Activated T-helper 1 cell treated with anti-CD3 and anti-CD28 coated beads, Interleukin-12 subunit alpha, Interleukin-12 subunit beta, Interleukin-2, Interleukin-4 antibody, amounts not matched to agents 30 ng/mL and 10 ng/mL and 1 ng/mL, durations not matched to agents 14 hours and 24 hours and 36 hours (primary cell): ENCODE measurements around the gene GJB4. TPM values are rescaled to one million over a fixed set of nuclear protein-coding genes. Genes with fewer than 3 reads are reported as not detected.
"Not testable (repeated sequence)": the region's sequence is repeated elsewhere in the genome, so short reads cannot be mapped to it uniquely, and the experiment has no call there.

Source experiments
- DNase-seq: peaks from one replicate; pipeline ENCODE4 v3.0.0; 2021; ENCODE audit warnings: low spot score
- H3K27ac Mint-ChIP-seq: one replicate; pipeline ENCODE4 v1.8.0; 2021; ENCODE audit warnings: mild to moderate bottlenecking, mixed read lengths
- H3K27me3 Mint-ChIP-seq: one replicate; pipeline ENCODE4 v1.8.0; 2022; ENCODE audit warnings: mild to moderate bottlenecking, moderate library complexity, mixed read lengths; ENCODE audit not compliant: insufficient read depth
- H3K36me3 Mint-ChIP-seq: one replicate; pipeline ENCODE4 v1.8.0; 2021; ENCODE audit warnings: low read depth, mixed read lengths
- H3K4me1 Mint-ChIP-seq: one replicate; pipeline ENCODE4 v1.8.0; 2021; ENCODE audit warnings: low read depth, mixed read lengths
- H3K4me3 Mint-ChIP-seq: one replicate; pipeline ENCODE4 v1.8.0; 2021; ENCODE audit warnings: mild to moderate bottlenecking, moderate library complexity, mixed read lengths
- H3K9me3 Mint-ChIP-seq: one replicate; pipeline ENCODE4 v1.8.0; 2021; ENCODE audit warnings: mixed read lengths
- intact Hi-C: fragments of 100-400 bp; cut with micrococcal nuclease; formaldehyde crosslinking; loops from one replicate; pipeline ENCODE4 v1.15.1; 2024
- total RNA-seq: library from RNA; stranded (reverse); gene quantifications from 2 replicates; pipeline ENCODE4 v1.2.3, GENCODE V29; 2022

The GJB4 gene
- total RNA-seq, 1 donor from 2014 or later = not detected

DNA sequence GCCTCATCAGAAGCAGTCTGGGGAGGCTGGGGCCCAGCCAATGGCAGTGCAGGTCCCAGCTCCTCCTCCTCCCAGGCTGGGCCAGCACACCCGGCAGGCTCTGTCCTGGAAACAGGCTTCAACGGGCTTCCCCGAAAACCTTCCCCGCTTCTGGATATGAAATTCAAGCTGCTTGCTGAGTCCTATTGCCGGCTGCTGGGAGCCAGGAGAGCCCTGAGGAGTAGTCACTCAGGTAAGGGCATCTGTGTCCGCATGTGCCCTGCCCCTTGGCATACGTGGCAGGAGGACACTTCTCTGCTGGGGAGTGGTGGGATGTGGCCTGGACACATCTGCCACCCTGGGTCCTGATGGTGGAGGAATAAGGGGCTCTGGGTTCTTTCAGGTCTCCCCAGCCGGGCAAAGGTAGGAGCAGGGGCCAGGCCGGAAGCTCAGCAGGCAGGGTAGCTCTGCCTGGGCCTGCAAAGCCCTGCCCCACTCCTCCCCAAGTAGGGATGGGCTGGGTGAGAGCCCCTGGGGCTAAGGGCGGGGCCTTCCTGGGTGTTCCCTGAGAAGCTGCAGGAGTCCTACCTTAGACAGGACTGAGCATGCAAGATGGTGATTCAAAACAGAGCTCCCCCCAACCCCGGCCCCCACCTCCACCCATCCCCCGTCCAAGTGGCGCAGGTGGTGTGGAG, 4.4 kb upstream of the GJB4 start, which contains the start of gene GJB5:
GJB5 (plus strand) TSS at position 84 of the 674 bp plus-strand sequence. CDS start 2,284 bp downstream, outside the sequence.
- no peak within 1 kb of the TSS for H3K27ac Mint-ChIP-seq

DNA sequence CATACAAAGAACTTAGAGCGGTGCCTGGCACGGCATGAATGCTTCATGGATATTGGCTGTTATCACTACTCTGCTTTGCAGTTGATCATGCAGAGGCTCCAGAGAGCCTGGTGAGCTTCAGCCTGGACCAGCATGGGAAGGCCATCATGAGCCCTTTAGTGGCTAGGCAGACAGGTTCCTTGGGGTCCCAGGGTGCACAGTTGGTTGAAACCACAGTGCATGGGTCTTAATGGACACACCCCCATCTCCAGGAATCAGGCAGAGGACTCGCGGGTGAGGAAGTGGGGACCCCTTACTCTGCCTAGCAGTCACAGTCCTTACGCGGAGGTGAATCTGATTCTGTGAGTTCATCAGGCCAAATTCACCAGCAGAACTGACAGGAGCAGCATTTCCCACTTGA, 3.6 kb upstream of the GJB4 start:
- no peak overlapping the region for H3K4me3 Mint-ChIP-seq
- intact Hi-C loops = no loop called here
- H3K36me3 Mint-ChIP-seq = no peaks in the 10 kb centered on the region
- no peak overlapping the region for H3K27ac Mint-ChIP-seq
- no peaks in the 10 kb centered on the region for H3K4me1 Mint-ChIP-seq
- no peak for DNase-seq
- no peaks in the 10 kb centered on the region for H3K9me3 Mint-ChIP-seq
- H3K27me3 Mint-ChIP-seq = peaks cover 7% of the 10 kb centered on the region

More for the DNA sequence above, 4.4 kb upstream of the GJB4 start, which contains the start of gene GJB5:
- H3K4me1 Mint-ChIP-seq = no peaks in the 10 kb centered on the region
- peaks cover 7% of the 10 kb centered on the region for H3K27me3 Mint-ChIP-seq
- no peak for DNase-seq
- H3K4me3 Mint-ChIP-seq = no peak within 1 kb of the TSS
- no peaks in the 10 kb centered on the region for H3K9me3 Mint-ChIP-seq
- intact Hi-C loops = no loop called here
- H3K36me3 Mint-ChIP-seq = no peaks in the 10 kb centered on the region

DNA sequence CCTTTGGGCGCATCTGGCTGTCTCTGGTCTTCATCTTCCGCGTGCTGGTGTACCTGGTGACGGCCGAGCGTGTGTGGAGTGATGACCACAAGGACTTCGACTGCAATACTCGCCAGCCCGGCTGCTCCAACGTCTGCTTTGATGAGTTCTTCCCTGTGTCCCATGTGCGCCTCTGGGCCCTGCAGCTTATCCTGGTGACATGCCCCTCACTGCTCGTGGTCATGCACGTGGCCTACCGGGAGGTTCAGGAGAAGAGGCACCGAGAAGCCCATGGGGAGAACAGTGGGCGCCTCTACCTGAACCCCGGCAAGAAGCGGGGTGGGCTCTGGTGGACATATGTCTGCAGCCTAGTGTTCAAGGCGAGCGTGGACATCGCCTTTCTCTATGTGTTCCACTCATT, 2.2 kb upstream of the GJB4 start:
- Mint-ChIP-seq H3K27me3 (peaks cover 7% of the 10 kb centered on the region), H3K4me1 (no peaks in the 10 kb centered on the region), H3K36me3 (no peaks in the 10 kb centered on the region), H3K4me3 (no peak overlapping the region), H3K9me3 (no peaks in the 10 kb centered on the region), H3K27ac (no peak overlapping the region)
- no peak for DNase-seq
- intact Hi-C loops = no loop called here

DNA sequence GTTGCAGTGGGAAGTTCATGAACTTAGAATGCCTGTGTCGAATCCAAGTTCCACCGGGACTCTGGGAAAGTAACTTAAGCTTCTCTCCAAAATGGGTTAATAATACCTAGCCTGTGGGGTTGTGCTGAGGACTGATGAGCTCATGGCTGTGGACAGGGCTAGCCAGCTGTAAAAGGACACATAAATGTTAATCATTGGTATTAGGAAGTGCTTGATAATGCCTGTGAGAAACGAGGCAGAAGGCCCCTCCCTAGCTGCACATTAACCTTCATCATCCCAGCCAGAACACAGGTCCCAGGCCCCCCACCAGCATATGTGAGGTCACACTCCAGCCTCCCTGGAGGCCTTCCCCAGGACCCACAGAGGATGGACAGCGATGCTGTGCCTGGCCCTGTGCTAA, 789 bp upstream of the GJB4 start:
- Mint-ChIP-seq H3K9me3 (no peaks in the 10 kb centered on the region), H3K4me1 (no peaks in the 10 kb centered on the region), H3K27ac (no peak overlapping the region), H3K36me3 (no peaks in the 10 kb centered on the region), H3K4me3 (no peak overlapping the region), H3K27me3 (peaks cover 5% of the 10 kb centered on the region)
- intact Hi-C loops = no loop called here
- no peak for DNase-seq

- intact Hi-C loops = no loop called here
- Mint-ChIP-seq H3K27me3 (peaks cover 5% of the 10 kb centered on the region), H3K9me3 (no peaks in the 10 kb centered on the region), H3K27ac (no peak overlapping the region), H3K36me3 (no peaks in the 10 kb centered on the region), H3K4me1 (no peaks in the 10 kb centered on the region), H3K4me3 (no peak overlapping the region)
- DNase-seq = no peak
Measured at GRCh38 chr1:34761176-34761761, 1.7 kb downstream of the GJB4 start.

- Mint-ChIP-seq H3K36me3 (no peaks in the 10 kb centered on the region), H3K9me3 (no peaks in the 10 kb centered on the region), H3K27me3 (peaks cover 5% of the 10 kb centered on the region), H3K4me3 (no peak overlapping the region), H3K27ac (no peak overlapping the region), H3K4me1 (no peaks in the 10 kb centered on the region)
- no peak for DNase-seq
- intact Hi-C loops = no loop called here
Measured at GRCh38 chr1:34761776-34762307, 2.3 kb downstream of the GJB4 start.

DNA sequence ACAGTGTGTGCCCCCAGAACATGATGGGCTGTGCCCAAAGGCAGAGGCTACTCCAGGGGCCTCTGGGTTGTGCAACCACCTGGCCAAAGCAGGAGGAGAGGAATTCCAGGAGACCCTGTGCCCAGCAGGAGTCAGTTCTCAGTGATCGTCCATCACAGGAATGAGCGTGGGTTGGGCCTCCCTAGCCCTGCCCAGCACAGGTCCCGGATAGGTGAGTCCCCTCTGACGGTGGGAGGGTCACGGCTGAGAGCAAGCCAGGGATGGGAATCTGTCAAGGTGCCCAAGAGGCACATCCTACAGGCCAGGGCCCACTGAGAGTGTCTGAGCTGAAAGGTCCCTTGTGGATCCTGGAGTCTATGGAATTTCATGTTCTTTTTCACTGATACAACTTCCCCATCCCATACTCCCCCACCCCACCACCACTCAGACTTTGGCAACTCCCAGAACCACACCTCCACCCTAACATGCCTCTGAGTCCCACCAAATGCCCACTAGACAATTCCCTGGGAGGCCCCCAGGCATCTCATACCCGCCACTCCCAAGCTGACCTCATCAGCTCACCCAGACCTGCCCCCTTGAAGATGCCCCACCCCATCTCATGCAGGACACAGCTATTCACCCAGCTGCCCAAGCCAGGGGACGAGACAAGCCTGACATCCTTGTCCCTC, 3.1 kb downstream of the GJB4 start:
- intact Hi-C loops = no loop called here
- Mint-ChIP-seq H3K4me1 (no peaks in the 10 kb centered on the region), H3K36me3 (no peaks in the 10 kb centered on the region), H3K9me3 (no peaks in the 10 kb centered on the region), H3K27me3 (peaks cover 5% of the 10 kb centered on the region), H3K4me3 (no peak overlapping the region), H3K27ac (no peak overlapping the region)
- DNase-seq = no peak

DNA sequence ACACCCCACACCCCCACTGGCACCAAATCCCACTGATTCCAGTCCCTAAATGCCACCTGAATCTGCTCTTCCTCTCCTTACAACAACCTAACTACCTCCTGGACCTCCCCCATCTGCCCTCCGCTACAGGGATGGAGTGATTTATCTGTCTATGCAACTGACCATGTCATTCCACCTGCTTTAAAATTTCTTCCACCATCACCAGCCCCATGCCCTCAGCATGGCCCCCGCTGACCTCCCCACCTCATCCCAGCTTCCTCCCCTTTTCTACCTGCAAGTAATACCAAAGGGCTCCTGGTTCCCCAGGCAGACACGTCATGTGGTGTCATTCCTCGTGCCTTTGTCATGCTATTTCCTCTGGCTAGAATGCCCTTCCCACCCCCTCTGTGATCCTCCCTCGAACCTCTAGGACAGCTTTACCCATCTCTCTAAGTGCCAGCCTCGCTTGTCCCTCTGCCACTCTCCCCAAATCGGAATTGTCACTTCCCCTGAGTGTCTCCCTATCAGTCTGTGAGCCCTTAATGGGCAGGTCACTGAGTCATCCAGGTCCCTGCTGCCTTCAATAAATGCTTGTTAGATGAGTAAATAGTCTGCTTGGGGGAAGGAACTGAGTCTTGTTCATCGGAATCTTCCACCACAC, 3.7 kb downstream of the GJB4 start:
- no peak overlapping the region for H3K4me3 Mint-ChIP-seq
- no peak for DNase-seq
- H3K4me1 Mint-ChIP-seq = no peaks in the 10 kb centered on the region
- intact Hi-C loops = no loop called here
- H3K27ac Mint-ChIP-seq = no peak overlapping the region
- no peaks in the 10 kb centered on the region for H3K36me3 Mint-ChIP-seq
- no peaks in the 10 kb centered on the region for H3K9me3 Mint-ChIP-seq
- peaks cover 3% of the 10 kb centered on the region for H3K27me3 Mint-ChIP-seq

DNA sequence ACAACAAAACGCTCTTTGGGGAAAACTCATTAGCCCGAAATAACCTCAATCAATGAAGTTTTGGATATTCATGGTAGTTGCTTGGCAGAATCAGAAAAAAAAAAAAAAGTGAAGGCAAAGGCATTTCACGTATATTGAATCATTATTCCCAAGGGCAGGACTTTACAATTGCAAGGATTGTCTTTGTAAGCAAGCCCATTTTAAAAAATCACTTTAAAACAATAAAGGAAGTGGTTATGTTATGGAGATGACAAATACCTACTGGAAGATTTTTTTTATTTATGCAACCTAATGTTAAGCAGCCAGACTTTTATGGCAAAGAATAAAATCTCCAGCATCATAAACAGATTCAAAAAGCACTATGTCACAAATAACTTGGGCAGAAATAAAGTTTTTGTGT, 9.3 kb downstream of the GJB4 start:
- no peak overlapping the region for H3K4me3 Mint-ChIP-seq
- H3K27me3 Mint-ChIP-seq = no peaks in the 10 kb centered on the region
- H3K4me1 Mint-ChIP-seq = no peaks in the 10 kb centered on the region
- H3K9me3 Mint-ChIP-seq = no peaks in the 10 kb centered on the region
- no peaks in the 10 kb centered on the region for H3K36me3 Mint-ChIP-seq
- intact Hi-C loops = no loop called here
- no peak for DNase-seq
- no peak overlapping the region for H3K27ac Mint-ChIP-seq

GRCh38 chr1:34770891-34771504, 11.5 kb downstream of the GJB4 start:
- no peaks in the 10 kb centered on the region for H3K9me3 Mint-ChIP-seq
- intact Hi-C loops = no loop called here
- no peak for DNase-seq
- no peak overlapping the region for H3K4me3 Mint-ChIP-seq
- H3K27ac Mint-ChIP-seq = no peak overlapping the region
- H3K4me1 Mint-ChIP-seq = no peaks in the 10 kb centered on the region
- no peaks in the 10 kb centered on the region for H3K36me3 Mint-ChIP-seq
- H3K27me3 Mint-ChIP-seq = no peaks in the 10 kb centered on the region

- Mint-ChIP-seq H3K4me1 (no peaks in the 10 kb centered on the region), H3K9me3 (no peaks in the 10 kb centered on the region), H3K27me3 (no peaks in the 10 kb centered on the region), H3K36me3 (no peaks in the 10 kb centered on the region), H3K27ac (no peak overlapping the region), H3K4me3 (no peak overlapping the region)
- no peak for DNase-seq
- intact Hi-C loops = no loop called here
Measured at GRCh38 chr1:34771573-34772371, 12.2 kb downstream of the GJB4 start.

DNA sequence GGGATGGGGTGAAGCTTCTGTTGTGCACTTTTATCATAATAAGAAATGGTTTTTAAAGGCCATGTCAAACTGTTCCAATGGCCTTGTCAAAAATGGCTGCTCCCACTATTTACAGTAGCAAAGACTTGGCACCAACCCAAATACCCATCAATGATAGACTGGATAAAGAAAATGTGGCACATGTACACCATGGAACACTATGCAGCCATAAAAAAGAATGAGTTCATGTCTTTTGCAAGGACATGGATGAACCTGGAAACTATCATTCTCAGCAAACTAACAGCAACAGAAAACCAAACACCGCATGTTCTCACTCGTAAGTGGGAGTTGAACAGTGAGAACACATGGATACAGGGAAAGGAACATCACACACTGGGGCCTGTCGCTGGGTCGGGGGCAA, 13.6 kb downstream of the GJB4 start:
- not testable (repeated sequence) for H3K36me3 Mint-ChIP-seq, H3K9me3 Mint-ChIP-seq, H3K4me3 Mint-ChIP-seq

More for the DNA sequence above, 13.6 kb downstream of the GJB4 start:
- H3K27me3 Mint-ChIP-seq, H3K27ac Mint-ChIP-seq, intact Hi-C loops, H3K4me1 Mint-ChIP-seq, DNase-seq: not testable (repeated sequence)
